WERI-Rb-1 (cell line): ENCODE results near the gene FRMD4B.

Experiments
- DNase-seq: peaks from one replicate; pipeline ENCODE4 v3.0.0-alpha.2; 2020
- H3K27ac ChIP-seq: fragments of 250-450 bp; sonication (Bioruptor Pico); 2 replicates; pipeline ENCODE4 v1.5.1; 2020; ENCODE audit warnings: mild to moderate bottlenecking, moderate library complexity
- H3K27me3 ChIP-seq: fragments of 250-450 bp; sonication (Bioruptor Pico); 2 replicates; pipeline ENCODE4 v1.5.1; 2021; ENCODE audit warnings: mild to moderate bottlenecking, low read depth, moderate library complexity; ENCODE audit not compliant: insufficient read depth, severe bottlenecking
- H3K36me3 ChIP-seq: fragments of 250-450 bp; sonication (Bioruptor Pico); 2 replicates; pipeline ENCODE4 v1.5.1; 2020; ENCODE audit warnings: mild to moderate bottlenecking, moderate library complexity
- H3K4me3 ChIP-seq: 2 replicates; pipeline ENCODE4 v1.5.1; 2011; ENCODE audit warnings: low read depth, mild to moderate bottlenecking, control low read depth, low read length
- H3K9me3 ChIP-seq: fragments of 250-450 bp; sonication (Bioruptor Pico); 2 replicates; pipeline ENCODE4 v1.5.1; 2021; ENCODE audit warnings: mild to moderate bottlenecking, moderate library complexity; ENCODE audit not compliant: severe bottlenecking
- CTCF ChIP-seq: IDR thresholded peaks from 2 replicates; pipeline ENCODE4 v1.5.1; 2011; ENCODE audit warnings: low read depth, mild to moderate bottlenecking, control low read depth, inconsistent platforms, low read length

FRMD4B gene

GRCh38 chr3:69205385-69205784 lies 180.5 kb downstream of the FRMD4B start:
- Histone ChIP-seq H3K4me3 (no peak overlapping the region), H3K36me3 (no peaks in the 10 kb centered on the region), H3K27me3 (no peaks in the 10 kb centered on the region), H3K9me3 (no peaks in the 10 kb centered on the region), H3K27ac (no peak overlapping the region)
- no peak for DNase-seq
- no peak for TF ChIP-seq CTCF

GRCh38 chr3:69204315-69204957 lies 181.5 kb downstream of the FRMD4B start:
- no peaks in the 10 kb centered on the region for H3K27me3 ChIP-seq
- no peaks in the 10 kb centered on the region for H3K9me3 ChIP-seq
- no peak overlapping the region for H3K4me3 ChIP-seq
- no peak for DNase-seq
- no peak for TF ChIP-seq CTCF
- H3K36me3 ChIP-seq: no peaks in the 10 kb centered on the region
- H3K27ac ChIP-seq: no peak overlapping the region

- no peaks in the 10 kb centered on the region for H3K27me3 ChIP-seq
- no peak for DNase-seq
- H3K9me3 ChIP-seq: no peaks in the 10 kb centered on the region
- no peaks in the 10 kb centered on the region for H3K36me3 ChIP-seq
- H3K4me3 ChIP-seq: no peak overlapping the region
- TF ChIP-seq CTCF: no peak
- no peak overlapping the region for H3K27ac ChIP-seq
Observed at GRCh38 chr3:69203631-69204314, 182.1 kb downstream of the FRMD4B start.

GRCh38 chr3:69201658-69202057 lies 184.2 kb downstream of the FRMD4B start:
- no peak for DNase-seq
- Histone ChIP-seq H3K4me3 (no peak overlapping the region), H3K27me3 (no peaks in the 10 kb centered on the region), H3K36me3 (no peaks in the 10 kb centered on the region), H3K27ac (no peak overlapping the region), H3K9me3 (no peaks in the 10 kb centered on the region)
- TF ChIP-seq CTCF: no peak

- Histone ChIP-seq H3K36me3 (no peaks in the 10 kb centered on the region), H3K27ac (no peak overlapping the region), H3K27me3 (no peaks in the 10 kb centered on the region), H3K4me3 (no peak overlapping the region), H3K9me3 (no peaks in the 10 kb centered on the region)
- no peak for DNase-seq
- TF ChIP-seq CTCF: no peak
Observed at GRCh38 chr3:69200384-69201068, 185.4 kb downstream of the FRMD4B start.
